ENCODE measurements around the gene PRSS38. TPM values are rescaled to one million over a fixed set of nuclear protein-coding genes. Genes with fewer than 3 reads are reported as not detected.
"Not testable (repeated sequence)": the region's sequence is repeated elsewhere in the genome, so short reads cannot be mapped to it uniquely, and the experiment has no call there.

The PRSS38 gene
- total RNA-seq, 4 donors from 2014 or later, result not detected

DNA sequence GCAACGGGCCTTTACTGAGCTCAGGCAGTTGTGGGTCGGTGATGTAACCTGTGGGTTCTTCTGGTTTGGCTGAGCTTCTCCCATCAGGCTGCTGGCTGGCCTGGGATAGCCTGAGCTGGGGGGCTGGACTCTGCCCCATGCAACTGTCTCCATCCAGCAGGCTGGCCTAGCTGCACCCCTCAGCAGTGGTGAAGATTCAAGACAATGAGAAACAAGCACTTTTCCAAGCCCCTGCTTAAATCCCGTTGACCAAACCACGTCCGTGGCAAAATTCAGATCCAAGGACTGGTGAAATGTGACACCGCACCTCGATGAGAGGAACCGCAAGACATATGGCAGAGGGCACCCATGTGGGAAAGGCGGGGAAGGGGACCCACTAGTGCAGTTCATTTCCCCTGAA lies 25.6 kb downstream of the PRSS38 start:
- WGBS, result 82% methylated on average over 9 of the region's 9 CpGs
- Histone ChIP-seq H3K27ac (no peak overlapping the region), H3K9me3 (no peaks in the 10 kb centered on the region), H3K36me3 (no peaks in the 10 kb centered on the region), H3K27me3 (no peaks in the 10 kb centered on the region), H3K4me1 (no peaks in the 10 kb centered on the region), H3K4me3 (no peak overlapping the region)
- no peak for TF ChIP-seq POLR2AphosphoS5 (IDR thresholded peaks at IDR 0.05)
- TF ChIP-seq, protein P1, sequence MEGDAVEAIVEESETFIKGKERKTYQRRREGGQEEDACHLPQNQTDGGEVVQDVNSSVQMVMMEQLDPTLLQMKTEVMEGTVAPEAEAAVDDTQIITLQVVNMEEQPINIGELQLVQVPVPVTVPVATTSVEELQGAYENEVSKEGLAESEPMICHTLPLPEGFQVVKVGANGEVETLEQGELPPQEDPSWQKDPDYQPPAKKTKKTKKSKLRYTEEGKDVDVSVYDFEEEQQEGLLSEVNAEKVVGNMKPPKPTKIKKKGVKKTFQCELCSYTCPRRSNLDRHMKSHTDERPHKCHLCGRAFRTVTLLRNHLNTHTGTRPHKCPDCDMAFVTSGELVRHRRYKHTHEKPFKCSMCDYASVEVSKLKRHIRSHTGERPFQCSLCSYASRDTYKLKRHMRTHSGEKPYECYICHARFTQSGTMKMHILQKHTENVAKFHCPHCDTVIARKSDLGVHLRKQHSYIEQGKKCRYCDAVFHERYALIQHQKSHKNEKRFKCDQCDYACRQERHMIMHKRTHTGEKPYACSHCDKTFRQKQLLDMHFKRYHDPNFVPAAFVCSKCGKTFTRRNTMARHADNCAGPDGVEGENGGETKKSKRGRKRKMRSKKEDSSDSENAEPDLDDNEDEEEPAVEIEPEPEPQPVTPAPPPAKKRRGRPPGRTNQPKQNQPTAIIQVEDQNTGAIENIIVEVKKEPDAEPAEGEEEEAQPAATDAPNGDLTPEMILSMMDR (IDR thresholded peaks at IDR 0.05), result no peak
- TF ChIP-seq EP300 (IDR thresholded peaks at IDR 0.05), result no peak
- no peak for DNase-seq (ENCODE audit: low spot score in 2 of 2)

DNA sequence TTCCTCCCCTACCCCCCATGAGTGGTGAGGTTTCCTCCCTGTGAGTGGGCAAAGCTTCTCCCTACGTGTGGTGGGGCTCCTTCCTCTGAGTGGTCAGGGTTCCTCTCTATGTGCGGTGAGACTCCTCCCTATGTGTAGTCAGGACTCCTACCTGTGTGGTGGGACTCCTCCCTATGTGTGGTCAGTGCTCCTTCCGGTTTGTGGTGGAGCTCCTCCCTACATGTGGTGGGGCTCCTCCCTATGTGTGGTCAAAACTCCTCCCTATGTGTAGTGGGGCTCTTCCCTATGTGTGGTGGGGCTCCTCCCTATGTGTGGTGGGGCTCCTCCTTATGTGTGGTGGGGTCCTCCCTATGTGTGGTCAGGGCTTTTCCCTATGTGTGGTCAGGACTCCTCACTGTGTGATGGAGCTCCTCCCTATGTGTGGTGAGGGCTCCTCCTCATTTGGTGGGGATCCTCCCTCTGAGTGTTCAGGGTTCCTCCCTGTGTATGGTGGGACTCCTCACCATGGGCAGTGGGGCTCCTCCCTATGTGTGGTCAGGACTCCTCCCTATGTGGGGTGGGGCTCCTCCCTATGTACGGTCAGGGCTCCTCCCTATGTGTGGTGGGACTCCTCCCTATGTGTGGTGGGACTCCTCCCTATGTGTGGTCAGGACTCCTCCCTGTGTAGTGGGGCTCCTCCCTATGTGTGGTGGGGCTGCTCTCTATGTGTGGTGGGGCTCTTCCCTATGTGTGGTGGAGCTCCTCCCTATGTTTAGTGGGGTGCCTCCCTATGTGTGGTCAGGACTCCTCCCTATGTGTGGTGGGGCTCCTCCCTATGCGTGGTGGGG lies 29.1 kb downstream of the PRSS38 start:
- no peak for DNase-seq (ENCODE audit: low spot score in 2 of 2)

DNA sequence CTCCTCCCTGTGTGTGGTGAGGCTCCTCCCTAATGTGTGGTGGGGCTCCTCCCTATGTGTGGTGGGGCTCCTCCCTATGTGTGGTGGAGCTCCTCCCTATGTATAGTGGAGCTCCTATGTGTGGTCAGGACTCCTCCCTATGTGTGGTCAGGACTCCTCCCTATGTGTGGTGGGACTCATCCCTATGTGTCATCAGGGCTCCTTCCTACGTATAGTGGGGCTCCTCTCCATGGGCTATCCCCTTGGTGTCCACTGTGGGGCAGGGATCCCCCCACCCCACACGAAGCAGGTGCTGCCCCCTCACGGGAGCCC lies 29.6 kb downstream of the PRSS38 start:
- no CpG with 5 or more reads among the region's 3 CpGs for WGBS
- DNase-seq (ENCODE audit: low spot score in 2 of 2), result no peak
- TF ChIP-seq, protein P1 (IDR thresholded peaks at IDR 0.05), result no peak
- TF ChIP-seq POLR2AphosphoS5 (IDR thresholded peaks at IDR 0.05), result no peak
- no peak for TF ChIP-seq EP300 (IDR thresholded peaks at IDR 0.05)
- TF ChIP-seq POLR2A (IDR thresholded peaks at IDR 0.05), result no peak
- Histone ChIP-seq H3K36me3 (no peaks in the 10 kb centered on the region), H3K4me1 (no peaks in the 10 kb centered on the region), H3K27me3 (no peaks in the 10 kb centered on the region), H3K4me3 (no peak overlapping the region), H3K9me3 (no peaks in the 10 kb centered on the region), H3K27ac (no peak overlapping the region)

More for the DNA sequence above, 29.1 kb downstream of the PRSS38 start:
- no peak for TF ChIP-seq POLR2AphosphoS5 (IDR thresholded peaks at IDR 0.05)
- TF ChIP-seq EP300 (IDR thresholded peaks at IDR 0.05), result no peak
- TF ChIP-seq, protein P1 (IDR thresholded peaks at IDR 0.05), result no peak
- no peak for TF ChIP-seq POLR2A (IDR thresholded peaks at IDR 0.05)
- H3K27me3 ChIP-seq, result no peaks in the 10 kb centered on the region
- WGBS, result 82% methylated on average over 4 of the region's 5 CpGs
- H3K4me3 ChIP-seq, result no peak overlapping the region
- H3K36me3 ChIP-seq, result no peaks in the 10 kb centered on the region
- no peaks in the 10 kb centered on the region for H3K4me1 ChIP-seq
- no peak overlapping the region for H3K27ac ChIP-seq
- H3K9me3 ChIP-seq, result no peaks in the 10 kb centered on the region

DNA sequence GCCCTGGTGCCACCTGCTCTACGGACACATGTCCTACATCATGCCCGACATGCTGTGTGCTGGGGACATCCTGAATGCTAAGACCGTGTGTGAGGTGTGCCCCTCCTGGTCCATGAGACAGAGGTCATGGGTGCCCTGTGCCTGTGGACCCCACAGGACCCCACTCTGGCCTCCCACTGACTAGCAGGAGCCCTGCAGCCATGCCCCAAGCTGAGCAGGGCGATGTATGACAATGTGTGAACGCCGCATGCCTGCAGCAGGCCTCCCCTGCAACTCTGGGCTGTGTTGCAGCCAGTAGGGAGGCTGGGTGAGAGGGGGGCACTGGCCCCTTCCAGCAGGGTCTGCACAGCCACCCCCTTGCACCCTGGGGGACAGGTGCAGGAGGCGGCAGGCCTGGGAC lies 30.0 kb downstream of the PRSS38 start:
- no peak overlapping the region for H3K4me3 ChIP-seq
- no peak for DNase-seq (ENCODE audit: low spot score in 2 of 2)
- no peaks in the 10 kb centered on the region for H3K36me3 ChIP-seq
- no peaks in the 10 kb centered on the region for H3K27me3 ChIP-seq
- TF ChIP-seq POLR2AphosphoS5 (IDR thresholded peaks at IDR 0.05), result no peak
- no peak for TF ChIP-seq POLR2A (IDR thresholded peaks at IDR 0.05)
- no peak for TF ChIP-seq EP300 (IDR thresholded peaks at IDR 0.05)
- TF ChIP-seq, protein P1 (IDR thresholded peaks at IDR 0.05), result no peak
- H3K4me1 ChIP-seq, result no peaks in the 10 kb centered on the region
- no peak overlapping the region for H3K27ac ChIP-seq
- no peaks in the 10 kb centered on the region for H3K9me3 ChIP-seq
- WGBS, result 96% methylated on average over 4 of the region's 7 CpGs

DNA sequence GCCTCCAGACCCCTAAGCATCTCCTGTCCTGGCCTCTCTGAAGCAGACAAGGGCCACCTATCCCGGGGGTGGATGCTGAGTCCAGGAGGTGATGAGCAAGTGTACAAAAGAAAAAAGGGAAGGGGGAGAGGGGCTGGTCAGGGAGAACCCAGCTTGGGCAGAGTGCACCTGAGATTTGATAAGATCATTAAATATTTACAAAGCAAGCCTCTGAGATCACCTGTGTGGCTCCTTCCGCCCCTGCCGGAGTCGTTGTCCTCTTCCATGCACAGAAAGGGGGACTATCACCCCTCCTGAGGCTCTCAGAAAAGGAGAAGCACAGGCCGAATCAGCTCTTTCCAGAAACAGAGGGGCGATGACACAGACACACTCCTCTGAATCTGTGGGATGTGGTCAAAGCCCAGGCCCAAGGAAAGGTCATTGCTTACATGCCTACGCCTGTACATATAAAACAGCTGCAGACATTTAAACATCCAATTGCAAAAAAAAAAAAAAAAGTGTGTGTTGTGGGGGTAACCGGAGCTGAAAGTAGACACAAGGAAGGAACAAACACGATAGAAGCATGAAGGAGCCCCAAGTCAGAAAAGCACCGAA lies 30.9 kb downstream of the PRSS38 start:
- Histone ChIP-seq H3K36me3 (no peaks in the 10 kb centered on the region), H3K4me1 (no peaks in the 10 kb centered on the region), H3K9me3 (no peaks in the 10 kb centered on the region), H3K27ac (no peak overlapping the region), H3K4me3 (no peak overlapping the region), H3K27me3 (no peaks in the 10 kb centered on the region)
- no peak for DNase-seq (ENCODE audit: low spot score in 2 of 2)
- WGBS, result 78% methylated on average over 9 of the region's 10 CpGs
- TF ChIP-seq POLR2A (IDR thresholded peaks at IDR 0.05), result no peak
- TF ChIP-seq POLR2AphosphoS5 (IDR thresholded peaks at IDR 0.05), result no peak
- no peak for TF ChIP-seq EP300 (IDR thresholded peaks at IDR 0.05)
- TF ChIP-seq, protein P1 (IDR thresholded peaks at IDR 0.05), result no peak

DNA sequence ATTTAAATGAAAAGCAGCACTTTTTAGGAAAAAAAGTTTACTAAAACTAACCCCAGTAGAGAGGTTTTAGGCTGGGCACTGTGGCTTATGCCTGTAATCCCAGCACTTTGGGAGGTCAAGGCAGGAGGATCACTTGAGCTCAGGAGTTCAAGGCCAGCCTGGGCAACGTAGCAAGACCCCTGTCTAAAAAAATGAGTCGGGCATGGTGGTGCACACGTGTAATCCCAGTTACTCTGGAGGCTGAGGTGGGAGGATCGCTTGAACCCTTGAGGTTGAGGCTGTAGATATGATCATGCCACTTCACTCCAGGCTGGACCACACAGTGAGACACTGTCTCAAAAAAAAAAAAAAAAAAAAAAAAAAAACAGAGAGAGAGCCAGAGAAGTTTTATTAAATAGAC lies 31.6 kb downstream of the PRSS38 start:
- 95% methylated on average over 4 of the region's 4 CpGs for WGBS
- not testable (repeated sequence) for H3K27ac ChIP-seq; H3K27me3 ChIP-seq; H3K36me3 ChIP-seq; H3K4me1 ChIP-seq; H3K4me3 ChIP-seq; H3K9me3 ChIP-seq; DNase-seq (ENCODE audit: low spot score in 2 of 2)
